OCI-LY1 (cell line): ENCODE measurements around the gene CAMTA1.

ENCODE experiments used
- EZH2 ChIP-seq: fragments of 200-600 bp; sonication (generic), shearing (Covaris generic); IDR thresholded peaks from 2 replicates; pipeline ENCODE4 v1.8.0; 2017; ENCODE audit warnings: borderline replicate concordance, mixed run types, mild to moderate bottlenecking, antibody characterized with exemption, low read length, moderate library complexity, mixed read lengths
- TF ChIP-seq, protein P1 (sequence below): fragments of 200-600 bp; sonication (generic), shearing (Covaris generic); IDR thresholded peaks from 2 replicates; pipeline ENCODE4 v1.5.1; 2017; ENCODE audit warnings: mild to moderate bottlenecking, antibody characterized with exemption, low read length, moderate library complexity, mixed read lengths

GRCh38 chr1:7526196-7526866 lies 741.1 kb downstream of the CAMTA1 start:
- TF ChIP-seq, protein P1, sequence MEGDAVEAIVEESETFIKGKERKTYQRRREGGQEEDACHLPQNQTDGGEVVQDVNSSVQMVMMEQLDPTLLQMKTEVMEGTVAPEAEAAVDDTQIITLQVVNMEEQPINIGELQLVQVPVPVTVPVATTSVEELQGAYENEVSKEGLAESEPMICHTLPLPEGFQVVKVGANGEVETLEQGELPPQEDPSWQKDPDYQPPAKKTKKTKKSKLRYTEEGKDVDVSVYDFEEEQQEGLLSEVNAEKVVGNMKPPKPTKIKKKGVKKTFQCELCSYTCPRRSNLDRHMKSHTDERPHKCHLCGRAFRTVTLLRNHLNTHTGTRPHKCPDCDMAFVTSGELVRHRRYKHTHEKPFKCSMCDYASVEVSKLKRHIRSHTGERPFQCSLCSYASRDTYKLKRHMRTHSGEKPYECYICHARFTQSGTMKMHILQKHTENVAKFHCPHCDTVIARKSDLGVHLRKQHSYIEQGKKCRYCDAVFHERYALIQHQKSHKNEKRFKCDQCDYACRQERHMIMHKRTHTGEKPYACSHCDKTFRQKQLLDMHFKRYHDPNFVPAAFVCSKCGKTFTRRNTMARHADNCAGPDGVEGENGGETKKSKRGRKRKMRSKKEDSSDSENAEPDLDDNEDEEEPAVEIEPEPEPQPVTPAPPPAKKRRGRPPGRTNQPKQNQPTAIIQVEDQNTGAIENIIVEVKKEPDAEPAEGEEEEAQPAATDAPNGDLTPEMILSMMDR, result no peak
- no peak for TF ChIP-seq EZH2
